ENCODE data around the gene ROR2.

Gene ROR2

GRCh38 chr9:91820126-91820750 lies 129.8 kb downstream of the ROR2 start:
- H3K4me3 ChIP-seq (ENCODE audit: control insufficient read depth, low read depth, low read length), result no peak overlapping the region
- no peak for TF ChIP-seq CTCF (conservative IDR thresholded peaks at IDR 0.05; ENCODE audit: control insufficient read depth, insufficient read depth, low read depth, low read length)
- DNase-seq (ENCODE audit: low read depth), result no peak

- TF ChIP-seq CTCF (conservative IDR thresholded peaks at IDR 0.05; ENCODE audit: control insufficient read depth, insufficient read depth, low read depth, low read length), result no peak
- H3K4me3 ChIP-seq (ENCODE audit: control insufficient read depth, low read depth, low read length), result no peak overlapping the region
- DNase-seq (ENCODE audit: low read depth), result no peak
Measured at GRCh38 chr9:91818647-91819403, 131.2 kb downstream of the ROR2 start.

- TF ChIP-seq CTCF (conservative IDR thresholded peaks at IDR 0.05; ENCODE audit: control insufficient read depth, insufficient read depth, low read depth, low read length), result no peak
- DNase-seq (ENCODE audit: low read depth), result no peak
- no peak overlapping the region for H3K4me3 ChIP-seq (ENCODE audit: control insufficient read depth, low read depth, low read length)
Measured at GRCh38 chr9:91818225-91818585, 131.8 kb downstream of the ROR2 start.

- H3K4me3 ChIP-seq (ENCODE audit: control insufficient read depth, low read depth, low read length), result peak overlapping the region; percentile 23
- DNase-seq (ENCODE audit: low read depth), result peak; percentile 99
- no peak for TF ChIP-seq CTCF (conservative IDR thresholded peaks at IDR 0.05; ENCODE audit: control insufficient read depth, insufficient read depth, low read depth, low read length)
Measured at GRCh38 chr9:91817493-91818224, 132.4 kb downstream of the ROR2 start.

- TF ChIP-seq CTCF (conservative IDR thresholded peaks at IDR 0.05; ENCODE audit: control insufficient read depth, insufficient read depth, low read depth, low read length), result no peak
- H3K4me3 ChIP-seq (ENCODE audit: control insufficient read depth, low read depth, low read length), result no peak overlapping the region
- no peak for DNase-seq (ENCODE audit: low read depth)
Measured at GRCh38 chr9:91817106-91817492, 132.9 kb downstream of the ROR2 start.

GRCh38 chr9:91816356-91816755 lies 133.7 kb downstream of the ROR2 start:
- DNase-seq (ENCODE audit: low read depth), result no peak
- TF ChIP-seq CTCF (conservative IDR thresholded peaks at IDR 0.05; ENCODE audit: control insufficient read depth, insufficient read depth, low read depth, low read length), result no peak
- H3K4me3 ChIP-seq (ENCODE audit: control insufficient read depth, low read depth, low read length), result no peak overlapping the region
